DMS 273 (cell line): ENCODE measurements around the gene STAB2.

ENCODE experiments used
- DNase-seq: peaks from one replicate; lab custom pipeline; 2025; ENCODE audit not compliant: unreplicated experiment; lab: John Stamatoyannopoulos, UW

Gene STAB2

DNA sequence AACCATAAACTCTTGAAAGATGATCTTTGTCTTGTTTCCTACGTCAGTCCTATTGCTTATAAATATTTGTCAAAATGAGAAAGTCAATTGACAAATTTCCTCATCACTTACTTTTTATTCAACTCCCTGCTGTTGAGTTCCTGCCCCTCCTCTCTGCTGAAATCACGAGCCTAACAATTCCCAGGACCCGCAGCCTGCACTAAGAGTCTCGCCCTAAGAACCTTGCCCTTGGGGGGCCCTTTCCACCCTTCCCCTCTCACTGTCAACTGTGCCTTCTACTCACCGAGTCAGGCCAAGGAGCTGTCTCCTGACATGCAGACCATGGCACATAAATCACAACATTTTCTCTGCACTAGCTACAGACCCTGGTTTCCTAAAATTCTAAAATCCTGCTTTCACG lies 99.0 kb downstream of the STAB2 start:
- no peak for DNase-seq

GRCh38 chr12:103687253-103687652 lies 100.2 kb downstream of the STAB2 start:
- DNase-seq: no peak

GRCh38 chr12:103688376-103689063 lies 101.4 kb downstream of the STAB2 start:
- DNase-seq: no peak

DNA sequence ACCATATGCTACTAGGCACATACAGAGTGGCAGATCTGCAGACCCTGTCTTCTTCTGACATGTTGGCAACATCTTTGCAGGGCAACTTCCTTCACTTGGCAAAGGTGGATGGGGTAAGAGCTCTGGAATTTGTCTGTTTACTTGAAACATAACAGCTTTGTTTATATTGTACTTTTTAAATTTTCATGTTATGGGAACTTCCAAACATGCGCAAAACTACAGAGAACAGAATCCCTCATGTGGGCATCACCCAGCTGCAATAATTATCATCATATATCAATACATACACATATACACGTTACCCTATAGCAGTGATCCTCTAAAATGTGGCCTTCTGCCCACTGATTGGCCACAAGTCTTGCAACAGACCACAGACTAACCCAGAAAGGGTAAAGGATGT lies 103.4 kb downstream of the STAB2 start:
- no peak for DNase-seq

GRCh38 chr12:103691063-103691462 lies 104.0 kb downstream of the STAB2 start:
- DNase-seq: no peak

DNA sequence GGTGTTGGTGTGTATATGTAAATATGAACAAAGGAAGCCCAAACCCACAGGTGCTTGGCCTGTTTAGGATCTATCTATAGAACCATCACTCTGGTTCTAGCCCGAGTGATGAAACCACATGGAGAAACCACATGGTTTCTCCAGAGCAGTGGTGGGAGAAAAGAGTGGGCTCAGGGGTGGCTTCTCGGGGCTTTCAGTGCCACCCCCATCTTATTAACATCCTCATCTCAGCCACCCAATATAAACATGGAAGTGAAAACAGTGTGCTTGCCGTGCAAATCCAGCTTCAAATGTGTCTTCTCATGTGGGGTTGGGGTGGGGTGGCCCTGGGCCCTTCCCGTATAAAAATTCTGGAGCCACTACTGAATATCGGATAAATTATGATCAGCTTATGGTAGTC lies 109.0 kb downstream of the STAB2 start:
- no peak for DNase-seq

GRCh38 chr12:103697971-103698751 lies 111.1 kb downstream of the STAB2 start:
- no peak for DNase-seq

- no peak for DNase-seq
Measured at GRCh38 chr12:103698752-103699560, 111.9 kb downstream of the STAB2 start.

DNA sequence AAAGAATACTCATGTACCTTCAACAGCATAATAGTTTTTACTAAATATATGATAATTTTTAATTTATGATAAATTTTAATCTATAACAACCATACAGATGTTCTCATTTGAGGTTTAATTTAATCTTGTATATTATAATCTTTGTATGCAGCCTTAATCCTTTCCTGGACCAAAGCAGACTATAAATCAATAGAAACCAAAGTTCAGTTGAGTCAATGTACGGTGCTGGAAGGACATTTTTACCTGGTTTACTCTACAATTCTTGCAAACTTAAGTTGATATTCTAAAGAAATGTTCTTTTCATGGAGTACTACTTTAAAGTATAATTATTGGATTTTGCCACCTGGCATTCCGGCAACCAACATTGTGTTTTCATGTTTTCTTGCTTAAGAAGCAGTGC lies 118.0 kb downstream of the STAB2 start:
- DNase-seq: no peak

DNA sequence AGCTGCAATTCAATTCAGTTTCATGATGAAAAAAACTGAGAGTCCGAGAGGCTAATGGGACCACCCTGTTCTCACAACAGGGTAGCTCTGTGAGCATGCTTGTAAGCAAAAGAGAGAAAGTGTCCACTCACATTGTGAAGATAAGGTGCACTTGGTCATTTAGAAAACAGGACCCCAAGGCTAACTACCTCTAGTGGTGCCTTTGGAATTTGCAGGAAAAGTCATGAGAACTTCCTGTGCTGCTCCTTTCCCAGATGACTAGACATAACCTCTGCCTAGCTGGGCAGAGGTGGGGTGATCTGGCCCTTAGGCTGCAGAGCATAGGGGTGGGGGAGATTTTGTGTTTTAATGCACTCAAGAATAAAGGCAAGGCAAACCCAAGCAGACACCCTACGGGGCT lies 118.9 kb downstream of the STAB2 start:
- peak; percentile 37 for DNase-seq

DNA sequence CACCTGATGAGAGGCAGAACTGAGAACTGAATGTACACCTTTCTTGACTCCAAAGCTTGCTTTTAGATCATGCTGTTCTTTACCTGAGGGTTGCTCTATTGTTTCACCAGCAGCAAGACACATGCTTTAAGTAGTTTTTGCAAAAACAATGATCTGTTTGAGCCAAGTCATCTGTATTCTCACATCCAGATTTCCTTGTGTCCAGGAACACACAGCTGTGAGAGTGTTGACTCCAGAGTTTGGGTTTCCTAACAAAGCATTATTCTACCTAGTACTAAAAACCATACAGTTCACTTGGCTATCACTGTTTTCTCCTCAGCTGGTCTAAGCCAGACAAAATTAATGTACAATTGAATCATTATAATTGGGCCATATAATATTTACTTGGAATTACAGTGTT lies 120.4 kb downstream of the STAB2 start:
- no peak for DNase-seq

GRCh38 chr12:103710544-103710943 lies 123.5 kb downstream of the STAB2 start:
- DNase-seq: no peak

- peak; percentile 64 for DNase-seq
Measured at GRCh38 chr12:103712216-103712615, 125.1 kb downstream of the STAB2 start.

DNA sequence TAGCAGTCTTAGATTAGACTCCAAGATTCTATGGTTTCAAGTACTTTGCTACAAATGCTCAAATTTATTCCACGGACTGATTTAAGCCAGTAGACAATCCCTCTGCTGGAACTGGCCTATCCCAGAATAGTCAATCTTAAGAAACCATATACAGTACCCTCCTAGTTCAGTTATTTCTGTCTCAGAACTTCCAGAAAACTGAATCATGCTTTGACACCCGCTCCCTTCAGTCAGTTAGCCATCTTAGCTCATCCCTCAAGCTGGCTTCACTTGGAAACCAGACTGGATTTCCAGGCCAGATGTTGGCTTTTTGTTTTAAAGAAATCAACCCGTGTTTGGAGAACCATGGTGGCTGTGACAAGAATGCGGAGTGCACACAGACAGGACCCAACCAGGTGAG lies 128.4 kb downstream of the STAB2 start:
- no peak for DNase-seq

DNA sequence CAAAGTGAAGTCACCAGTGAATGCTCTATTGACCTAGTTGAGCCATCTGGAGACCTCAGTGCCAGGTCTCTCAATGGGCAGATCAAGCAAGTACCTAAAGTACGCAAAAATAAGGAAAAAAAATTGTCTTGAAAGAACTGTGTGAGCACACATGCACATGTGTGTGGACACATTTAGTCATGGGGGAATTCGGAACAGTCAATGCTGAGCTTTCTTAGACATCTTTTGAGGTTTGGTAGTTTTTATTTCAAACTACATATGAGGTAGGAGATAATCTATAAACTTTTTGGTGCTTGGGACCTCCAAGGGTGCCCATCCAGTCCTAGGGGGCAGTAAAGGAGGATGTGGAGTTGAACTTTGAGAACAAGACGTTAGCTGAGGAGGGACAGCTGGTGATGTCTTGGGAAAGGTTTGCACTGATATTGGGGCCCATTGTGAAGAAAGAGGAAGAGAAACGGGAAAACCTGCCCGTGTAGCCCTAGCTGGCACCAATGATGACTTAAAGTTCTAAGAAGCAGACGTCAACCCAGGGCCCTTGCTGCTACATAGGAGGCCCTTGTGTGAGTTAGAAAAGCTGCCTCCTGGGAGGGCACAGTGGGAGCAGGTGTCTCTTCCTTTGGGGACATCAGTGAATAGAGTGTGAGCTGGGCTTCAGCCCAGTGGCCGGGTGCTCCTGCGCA lies 129.6 kb downstream of the STAB2 start:
- DNase-seq: no peak

- no peak for DNase-seq
Measured at GRCh38 chr12:103725398-103725797, 138.3 kb downstream of the STAB2 start.

DNA sequence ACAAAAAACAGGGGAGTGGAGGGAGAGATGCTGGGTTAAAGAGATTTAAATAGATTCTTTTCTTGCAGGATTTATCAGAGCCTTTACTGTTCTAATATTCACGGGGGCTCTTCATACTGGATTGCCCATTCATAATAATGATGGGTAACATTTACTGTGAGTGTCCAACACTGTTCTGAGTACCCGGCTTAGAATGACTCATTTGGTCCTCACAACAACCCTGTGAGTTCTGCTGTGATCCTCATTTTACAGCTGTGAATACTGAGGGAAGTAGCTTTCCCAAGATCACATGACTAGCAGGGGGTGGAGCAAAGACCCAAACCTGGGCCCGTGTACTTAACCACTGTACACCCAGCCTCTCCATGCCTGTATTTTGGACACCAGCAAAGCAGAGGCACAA lies 140.6 kb downstream of the STAB2 start:
- DNase-seq: no peak

- DNase-seq: no peak
Measured at GRCh38 chr12:103728323-103728722, 141.2 kb downstream of the STAB2 start.

DNA sequence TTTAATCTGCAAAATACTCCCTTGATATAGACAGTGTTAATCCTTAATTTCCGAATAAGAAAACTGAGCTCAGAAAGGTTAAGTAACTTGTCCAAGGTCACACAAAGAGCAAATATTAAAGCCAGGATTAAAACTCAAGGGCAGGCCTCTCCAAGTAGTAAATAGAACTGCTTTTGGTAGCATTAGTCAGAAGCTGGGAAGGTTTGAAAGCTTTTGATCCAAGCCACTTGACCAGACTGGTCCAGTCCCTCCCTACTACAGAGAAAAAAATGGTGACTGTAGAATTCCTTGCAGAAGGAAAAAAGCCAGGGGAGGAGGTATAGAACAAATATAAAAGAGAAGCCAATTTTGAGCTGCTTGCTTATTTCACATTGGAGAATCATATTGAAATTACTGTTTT lies 142.4 kb downstream of the STAB2 start:
- no peak for DNase-seq

GRCh38 chr12:103731539-103731938 lies 144.5 kb downstream of the STAB2 start:
- no peak for DNase-seq

DNA sequence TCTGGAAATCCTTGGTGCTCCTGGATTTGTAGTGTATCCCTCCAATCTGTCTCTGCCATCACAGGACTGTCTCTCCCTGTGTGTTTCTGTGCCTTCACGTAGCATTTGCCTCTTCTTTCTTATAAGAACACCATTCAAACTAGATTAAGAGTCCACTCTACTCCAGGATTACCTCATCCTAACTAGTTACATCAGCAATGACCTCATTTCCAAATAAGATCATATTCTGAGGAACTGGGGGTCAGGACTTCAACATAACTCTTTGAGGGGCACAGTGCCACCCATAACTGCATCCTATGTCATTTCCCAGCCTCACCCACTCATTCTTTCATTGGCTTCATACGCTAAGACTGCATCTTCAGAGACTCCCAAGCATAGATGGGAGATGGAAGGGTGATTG lies 147.8 kb downstream of the STAB2 start:
- DNase-seq: no peak
